ENCODE data around the gene NRP1.
"Not testable (repeated sequence)": the region's sequence is repeated elsewhere in the genome, so short reads cannot be mapped to it uniquely, and the experiment has no call there.

NRP1 gene

DNA sequence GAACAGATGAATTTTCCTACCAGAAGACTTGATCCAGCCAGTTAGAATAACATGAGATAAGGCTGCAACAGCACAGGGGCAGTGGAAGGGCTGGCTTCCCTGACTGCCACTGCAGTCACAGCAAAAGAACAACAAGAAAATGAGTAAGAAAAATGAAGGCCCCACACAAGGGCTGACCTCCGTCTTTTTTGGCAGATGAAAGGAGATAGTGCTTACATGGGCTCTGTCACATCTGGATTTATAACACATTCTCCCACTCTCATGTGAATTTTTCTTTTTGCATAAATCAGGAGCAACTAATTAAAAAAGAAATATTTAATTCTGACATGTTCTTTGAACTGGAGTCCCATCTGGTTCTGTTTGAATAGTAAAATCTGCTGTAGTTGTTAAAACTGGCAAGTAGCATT is 99.6 kb downstream of the NRP1 start:
- DNase-seq = no peak

- DNase-seq = no peak
Observed at GRCh38 chr10:33233635-33234034, 100.8 kb downstream of the NRP1 start.

- no peak for DNase-seq
Observed at GRCh38 chr10:33233221-33233620, 101.2 kb downstream of the NRP1 start.

DNA sequence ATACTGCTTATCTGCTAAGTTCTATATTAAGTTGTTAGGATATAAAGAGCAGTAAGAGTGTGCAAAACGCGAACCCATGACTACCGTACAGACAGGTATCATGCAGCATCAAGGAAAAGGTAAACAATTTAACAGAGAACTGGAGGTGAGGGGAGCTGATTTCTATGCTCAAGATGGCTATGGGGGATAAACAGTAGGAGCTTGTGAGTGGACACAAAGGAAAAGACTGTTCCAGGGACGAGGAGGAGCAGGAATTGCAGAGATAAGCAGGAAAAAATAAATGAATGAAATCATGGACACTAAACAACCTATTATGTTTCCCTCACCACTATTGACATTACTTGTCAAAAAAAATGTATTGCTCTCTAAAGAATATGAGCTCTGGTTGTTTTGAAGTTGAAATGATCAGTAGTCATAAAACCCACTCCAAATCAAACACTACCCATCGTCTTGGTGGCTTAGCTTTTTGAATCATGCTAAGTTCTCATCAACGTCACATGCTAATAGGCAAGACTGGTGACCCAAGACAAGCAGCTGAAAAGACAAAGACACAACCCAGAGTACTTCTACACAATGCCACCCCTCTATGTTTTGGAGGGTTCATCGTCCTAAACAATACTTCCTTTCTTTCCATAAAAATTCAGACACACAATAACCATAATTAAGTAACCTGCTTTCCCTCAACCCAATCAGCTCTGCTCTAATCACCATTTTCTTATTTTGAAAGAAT is 102.7 kb downstream of the NRP1 start:
- DNase-seq = no peak

DNA sequence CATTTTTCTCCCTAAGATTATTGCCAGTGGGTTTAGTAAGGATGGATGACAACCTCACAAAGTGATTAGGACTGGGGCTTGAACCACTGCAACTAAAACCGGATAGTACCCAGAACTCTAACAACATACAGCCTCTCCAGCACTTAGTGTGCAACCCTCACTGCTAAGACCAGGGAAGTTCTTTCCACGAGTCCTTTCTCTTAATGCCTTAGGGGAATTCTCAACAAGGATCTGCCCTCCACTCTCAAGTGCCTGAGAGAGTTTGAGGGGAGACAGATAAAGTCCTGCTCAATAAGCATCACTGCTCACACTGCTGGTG is 104.6 kb downstream of the NRP1 start:
- DNase-seq = no peak

GRCh38 chr10:33229252-33229948 is 105.1 kb downstream of the NRP1 start:
- no peak for DNase-seq

- DNase-seq = no peak
Observed at GRCh38 chr10:33228426-33228825, 106.0 kb downstream of the NRP1 start.

DNA sequence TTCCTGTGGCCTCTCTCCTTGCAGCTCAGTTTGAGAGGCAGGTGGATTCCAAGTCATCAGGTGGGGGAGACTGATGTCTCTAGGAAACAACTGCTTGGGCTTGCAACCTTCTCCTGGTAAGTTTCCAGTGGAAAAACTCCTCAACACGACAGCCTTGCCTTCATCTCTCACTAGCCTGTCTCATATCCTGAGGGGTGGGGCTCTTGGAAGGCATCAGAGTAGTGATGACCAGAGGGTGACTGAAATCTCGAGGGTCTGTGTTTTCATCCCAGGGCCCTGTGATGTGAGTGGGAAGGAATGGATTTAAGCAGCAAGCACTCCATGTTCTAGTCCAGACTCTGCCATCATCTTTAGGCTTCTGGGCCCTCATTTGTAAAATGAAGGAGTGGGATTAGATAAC is 107.0 kb downstream of the NRP1 start:
- no peak for DNase-seq

DNA sequence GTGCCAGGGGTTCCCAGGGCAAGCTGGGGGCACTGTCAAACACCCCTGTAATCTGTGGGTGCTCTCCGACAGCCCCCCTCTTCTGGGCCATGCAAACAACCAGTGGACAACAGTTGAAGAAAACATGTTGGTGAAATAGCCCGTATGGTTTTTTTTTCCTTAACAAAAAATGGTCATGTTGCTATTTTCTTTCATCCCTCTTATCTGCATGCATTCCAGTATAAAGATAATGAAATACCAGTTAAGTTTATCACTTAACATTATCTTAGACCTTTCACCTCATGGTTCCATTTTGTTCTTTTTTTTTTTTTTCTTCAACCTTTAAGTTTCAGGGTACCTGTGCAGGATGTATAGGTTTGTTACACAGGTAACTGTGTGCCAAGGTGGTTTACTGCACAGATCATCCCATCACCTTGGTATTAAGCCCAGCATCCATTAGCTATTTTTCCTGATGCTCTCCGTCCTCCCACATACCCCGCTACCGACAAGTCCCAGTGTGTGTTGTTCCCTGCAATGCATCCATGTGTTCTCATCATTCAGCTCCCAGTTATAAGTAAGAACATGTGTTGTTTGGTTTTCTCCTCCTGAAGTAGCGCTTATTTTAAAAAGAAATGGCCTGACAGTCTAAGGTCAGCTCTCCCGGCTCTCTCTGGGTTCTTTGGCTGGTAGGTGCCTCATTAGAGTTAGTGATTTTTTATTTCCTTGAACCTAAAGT is 110.1 kb downstream of the NRP1 start:
- no peak for DNase-seq

DNA sequence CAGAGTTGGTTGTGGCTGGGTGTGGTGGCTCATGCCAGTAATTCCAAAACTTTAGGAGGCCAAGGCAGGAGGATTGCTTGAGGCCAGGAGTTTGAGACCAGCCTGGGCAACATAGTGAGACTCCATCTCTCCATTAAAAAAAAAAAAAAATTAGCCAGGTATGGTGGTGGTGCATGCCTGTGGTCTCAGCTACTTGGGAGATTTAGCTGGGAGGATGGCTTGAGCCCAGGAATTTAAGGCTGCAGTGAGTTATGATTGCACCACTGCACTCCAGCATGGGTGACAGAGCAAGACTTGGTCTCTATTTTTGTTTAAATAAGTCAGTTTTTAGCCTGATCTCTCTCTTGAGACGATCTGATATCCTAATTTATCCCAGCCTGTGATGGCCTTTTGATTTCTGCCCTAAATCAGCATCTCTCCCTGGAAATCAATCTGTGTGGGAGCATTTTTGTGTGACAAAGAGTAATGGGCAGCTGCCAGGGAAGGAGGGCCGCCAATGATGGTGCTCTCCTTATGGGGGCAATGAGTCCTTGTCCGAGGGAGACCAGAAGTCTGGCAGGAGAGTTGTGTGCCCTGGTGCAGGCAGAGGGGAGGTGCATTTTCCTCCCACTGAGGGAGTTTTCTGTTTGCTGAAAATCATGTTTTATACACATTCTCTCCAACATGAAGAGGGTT is 111.0 kb downstream of the NRP1 start:
- DNase-seq = no peak

DNA sequence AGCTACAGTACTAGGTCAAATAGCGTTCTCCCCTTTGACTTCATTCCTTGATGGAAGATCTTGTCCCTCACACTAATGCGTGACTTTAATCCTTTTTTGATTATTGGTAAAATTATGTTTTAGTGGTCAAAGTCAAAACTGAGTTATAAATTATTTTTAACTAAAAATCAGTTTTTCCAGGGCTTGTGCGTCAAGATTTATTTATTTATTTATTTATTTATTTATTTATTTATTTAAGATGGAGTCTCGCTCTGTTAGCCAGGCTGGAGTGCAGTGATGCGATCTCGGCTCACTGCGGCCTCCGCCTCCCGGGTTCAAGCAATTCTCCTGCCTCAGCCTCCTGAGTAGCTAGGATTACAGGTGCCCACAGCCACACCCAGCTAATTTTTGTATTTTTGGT is 112.2 kb downstream of the NRP1 start:
- DNase-seq = not testable (repeated sequence)

- no peak for DNase-seq
Observed at GRCh38 chr10:33217854-33218253, 116.6 kb downstream of the NRP1 start.

- DNase-seq = no peak
Observed at GRCh38 chr10:33216661-33217427, 117.6 kb downstream of the NRP1 start.

GRCh38 chr10:33215635-33216034 is 118.8 kb downstream of the NRP1 start:
- no peak for DNase-seq

- no peak for DNase-seq
Observed at GRCh38 chr10:33215154-33215553, 119.3 kb downstream of the NRP1 start.

GRCh38 chr10:33214174-33214573 is 120.3 kb downstream of the NRP1 start:
- no peak for DNase-seq

DNA sequence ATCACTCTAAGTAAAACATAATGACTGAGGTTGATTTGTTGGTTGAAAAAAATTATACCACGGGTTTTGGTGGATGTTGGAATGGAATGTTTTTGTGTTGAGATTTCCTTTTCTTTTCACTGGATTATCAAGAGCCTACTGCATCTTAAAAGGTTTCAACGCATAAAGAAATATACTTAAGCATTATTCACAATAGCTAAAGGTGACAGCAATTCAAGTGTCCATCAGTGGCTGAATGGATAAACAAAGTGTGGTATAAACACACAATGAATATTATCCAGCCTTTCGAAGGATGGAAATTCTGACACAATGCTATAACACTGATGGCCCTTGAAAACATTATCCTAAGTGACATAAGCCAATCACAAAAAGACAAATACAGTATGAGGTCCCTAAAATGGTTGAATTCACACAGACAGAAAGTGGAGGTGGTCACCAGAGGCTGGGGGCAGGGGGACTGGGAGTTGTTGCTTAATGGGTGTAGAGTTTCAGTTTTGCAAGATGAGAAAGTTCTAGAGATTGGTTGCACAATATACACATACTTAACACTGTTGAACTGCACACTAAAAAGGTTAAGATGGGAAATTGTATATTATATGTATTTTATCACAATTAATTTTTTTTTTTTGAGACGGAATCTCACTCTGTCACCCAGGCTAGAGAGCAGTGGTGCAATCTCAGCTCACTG is 122.3 kb downstream of the NRP1 start:
- no peak for DNase-seq

DNA sequence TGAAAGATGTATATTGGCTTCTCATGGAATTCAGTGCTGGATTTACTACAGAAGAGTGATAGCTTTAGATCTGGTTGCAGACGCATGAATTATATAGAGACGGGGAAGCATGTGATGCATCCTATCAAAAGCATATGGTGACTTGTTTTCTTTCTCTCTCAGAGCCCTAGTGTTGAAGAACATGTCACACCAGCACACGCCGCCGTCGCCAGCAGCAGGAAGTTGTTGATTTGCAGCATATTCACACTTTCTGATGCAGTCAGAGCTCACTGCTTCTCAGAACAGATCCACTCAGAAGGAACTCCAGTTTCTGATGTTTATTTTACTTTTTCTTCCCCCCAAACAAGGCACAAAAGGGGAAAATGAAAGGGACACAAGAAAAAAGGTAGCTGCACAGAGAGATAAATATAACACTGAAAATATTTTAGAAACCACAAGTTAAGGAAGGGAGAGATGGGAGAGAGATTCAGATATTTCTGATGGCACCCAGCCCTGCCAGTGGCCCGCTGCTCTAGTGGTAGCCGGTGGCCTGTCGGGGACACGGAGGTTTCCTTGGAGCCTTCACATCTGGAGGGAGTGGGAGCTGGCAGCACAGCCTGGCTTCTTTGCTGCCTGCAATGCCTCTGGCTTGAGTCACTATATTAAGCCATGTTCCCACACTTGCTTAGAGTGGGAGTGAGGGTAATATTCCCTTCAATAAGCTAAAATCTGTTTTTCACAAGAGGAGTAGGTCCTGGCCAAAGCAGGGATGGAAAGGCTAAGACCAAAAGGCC is 123.2 kb downstream of the NRP1 start:
- peak; percentile 9 for DNase-seq

DNA sequence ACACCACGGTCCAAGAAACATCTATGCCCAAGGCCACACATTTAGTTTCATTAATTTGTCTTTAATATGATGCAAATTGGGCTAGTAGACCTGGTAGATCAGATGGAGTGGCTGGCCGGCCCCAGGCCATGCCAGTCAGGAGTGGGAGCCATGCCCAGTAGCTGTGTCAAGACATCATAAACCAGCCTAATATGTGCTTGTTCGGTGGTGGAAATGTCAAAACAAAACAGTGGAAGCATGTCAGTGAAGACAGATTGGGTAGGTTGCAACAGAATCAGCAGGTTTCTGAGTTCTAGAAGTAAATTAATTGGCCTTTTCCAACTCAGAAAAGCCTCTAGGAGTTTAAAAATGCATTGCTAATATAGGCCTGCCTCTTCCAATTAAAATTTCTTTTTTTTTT is 124.7 kb downstream of the NRP1 start:
- no peak for DNase-seq

DNA sequence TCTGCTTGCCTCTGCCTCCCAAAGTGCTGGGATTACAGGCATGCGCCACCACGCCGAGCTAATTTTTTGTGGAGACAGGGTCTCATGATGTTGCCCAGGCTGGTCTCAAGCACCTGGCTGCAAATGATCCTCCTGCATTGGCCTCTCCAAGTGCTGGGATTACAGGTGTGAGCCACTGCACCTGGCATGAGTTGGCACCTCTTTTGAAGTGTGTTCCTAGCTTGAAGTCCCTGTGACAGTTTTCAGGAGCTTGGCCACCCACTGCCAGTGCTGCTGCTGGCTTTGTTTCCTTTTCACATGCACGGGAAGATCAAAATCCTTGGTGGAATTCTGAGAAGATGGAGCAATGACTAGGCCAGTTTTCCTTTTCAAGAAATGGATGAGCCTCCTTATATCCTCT is 126.3 kb downstream of the NRP1 start:
- DNase-seq = no peak

- DNase-seq = no peak
Observed at GRCh38 chr10:33204031-33204430, 130.4 kb downstream of the NRP1 start.

Data from activated naive CD4-positive, alpha-beta T cell treated with Interleukin-2 at 50 U/mL for 16 hours (primary cell).